ENCODE measurements around the gene EFCAB10.

Gene EFCAB10

GRCh38 chr7:105585850-105586500 is 4.7 kb upstream of the EFCAB10 start:
- ATAC-seq, result no peak
- no peak for TF ChIP-seq TOX (CRISPR knock-in tag; IDR thresholded peaks at IDR 0.05; ENCODE audit: borderline replicate concordance)
- TF ChIP-seq, protein P1, sequence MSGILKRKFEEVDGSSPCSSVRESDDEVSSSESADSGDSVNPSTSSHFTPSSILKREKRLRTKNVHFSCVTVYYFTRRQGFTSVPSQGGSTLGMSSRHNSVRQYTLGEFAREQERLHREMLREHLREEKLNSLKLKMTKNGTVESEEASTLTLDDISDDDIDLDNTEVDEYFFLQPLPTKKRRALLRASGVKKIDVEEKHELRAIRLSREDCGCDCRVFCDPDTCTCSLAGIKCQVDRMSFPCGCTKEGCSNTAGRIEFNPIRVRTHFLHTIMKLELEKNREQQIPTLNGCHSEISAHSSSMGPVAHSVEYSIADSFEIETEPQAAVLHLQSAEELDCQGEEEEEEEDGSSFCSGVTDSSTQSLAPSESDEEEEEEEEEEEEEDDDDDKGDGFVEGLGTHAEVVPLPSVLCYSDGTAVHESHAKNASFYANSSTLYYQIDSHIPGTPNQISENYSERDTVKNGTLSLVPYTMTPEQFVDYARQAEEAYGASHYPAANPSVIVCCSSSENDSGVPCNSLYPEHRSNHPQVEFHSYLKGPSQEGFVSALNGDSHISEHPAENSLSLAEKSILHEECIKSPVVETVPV (CRISPR knock-in tag; IDR thresholded peaks at IDR 0.05), result no peak
- TF ChIP-seq, protein P2, sequence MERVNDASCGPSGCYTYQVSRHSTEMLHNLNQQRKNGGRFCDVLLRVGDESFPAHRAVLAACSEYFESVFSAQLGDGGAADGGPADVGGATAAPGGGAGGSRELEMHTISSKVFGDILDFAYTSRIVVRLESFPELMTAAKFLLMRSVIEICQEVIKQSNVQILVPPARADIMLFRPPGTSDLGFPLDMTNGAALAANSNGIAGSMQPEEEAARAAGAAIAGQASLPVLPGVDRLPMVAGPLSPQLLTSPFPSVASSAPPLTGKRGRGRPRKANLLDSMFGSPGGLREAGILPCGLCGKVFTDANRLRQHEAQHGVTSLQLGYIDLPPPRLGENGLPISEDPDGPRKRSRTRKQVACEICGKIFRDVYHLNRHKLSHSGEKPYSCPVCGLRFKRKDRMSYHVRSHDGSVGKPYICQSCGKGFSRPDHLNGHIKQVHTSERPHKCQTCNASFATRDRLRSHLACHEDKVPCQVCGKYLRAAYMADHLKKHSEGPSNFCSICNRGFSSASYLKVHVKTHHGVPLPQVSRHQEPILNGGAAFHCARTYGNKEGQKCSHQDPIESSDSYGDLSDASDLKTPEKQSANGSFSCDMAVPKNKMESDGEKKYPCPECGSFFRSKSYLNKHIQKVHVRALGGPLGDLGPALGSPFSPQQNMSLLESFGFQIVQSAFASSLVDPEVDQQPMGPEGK (CRISPR knock-in tag; IDR thresholded peaks at IDR 0.05; ENCODE audit: borderline replicate concordance), result no peak
- TF ChIP-seq ZFP3 (CRISPR knock-in tag; IDR thresholded peaks at IDR 0.05), result no peak
- TF ChIP-seq ZC3H10 (CRISPR knock-in tag; IDR thresholded peaks at IDR 0.05), result no peak
- no peak for TF ChIP-seq ZNF565 (CRISPR knock-in tag; conservative IDR thresholded peaks at IDR 0.05; ENCODE audit: low read depth)
- no peak for TF ChIP-seq OSR1 (CRISPR knock-in tag; IDR thresholded peaks at IDR 0.05)
- TF ChIP-seq RARB (CRISPR knock-in tag; IDR thresholded peaks at IDR 0.05), result no peak
- no peak for TF ChIP-seq ZNF8 (CRISPR knock-in tag; IDR thresholded peaks at IDR 0.05)
- no peak for TF ChIP-seq CSDC2 (CRISPR knock-in tag; IDR thresholded peaks at IDR 0.05)
- no peak for TF ChIP-seq PPARA (CRISPR knock-in tag; IDR thresholded peaks at IDR 0.05; ENCODE audit: borderline replicate concordance)
- no peak for TF ChIP-seq ARNTL (CRISPR knock-in tag; IDR thresholded peaks at IDR 0.05; ENCODE audit: borderline replicate concordance, low read depth)
- TF ChIP-seq SNAI2 (CRISPR knock-in tag; IDR thresholded peaks at IDR 0.05), result no peak
- no peak for TF ChIP-seq ZFP30 (CRISPR knock-in tag; IDR thresholded peaks at IDR 0.05)
- TF ChIP-seq TCF4 (CRISPR knock-in tag; IDR thresholded peaks at IDR 0.05; ENCODE audit: borderline replicate concordance), result no peak
- TF ChIP-seq CREB5 (CRISPR knock-in tag; IDR thresholded peaks at IDR 0.05; ENCODE audit: low read depth), result no peak
- TF ChIP-seq ESRRG (CRISPR knock-in tag; IDR thresholded peaks at IDR 0.05), result no peak
- TF ChIP-seq ISL1 (CRISPR knock-in tag; IDR thresholded peaks at IDR 0.05), result no peak
- TF ChIP-seq BACH2 (CRISPR knock-in tag; IDR thresholded peaks at IDR 0.05; ENCODE audit: borderline replicate concordance), result no peak

GRCh38 chr7:105584165-105584564 is 2.9 kb upstream of the EFCAB10 start:
- TF ChIP-seq, protein P3, sequence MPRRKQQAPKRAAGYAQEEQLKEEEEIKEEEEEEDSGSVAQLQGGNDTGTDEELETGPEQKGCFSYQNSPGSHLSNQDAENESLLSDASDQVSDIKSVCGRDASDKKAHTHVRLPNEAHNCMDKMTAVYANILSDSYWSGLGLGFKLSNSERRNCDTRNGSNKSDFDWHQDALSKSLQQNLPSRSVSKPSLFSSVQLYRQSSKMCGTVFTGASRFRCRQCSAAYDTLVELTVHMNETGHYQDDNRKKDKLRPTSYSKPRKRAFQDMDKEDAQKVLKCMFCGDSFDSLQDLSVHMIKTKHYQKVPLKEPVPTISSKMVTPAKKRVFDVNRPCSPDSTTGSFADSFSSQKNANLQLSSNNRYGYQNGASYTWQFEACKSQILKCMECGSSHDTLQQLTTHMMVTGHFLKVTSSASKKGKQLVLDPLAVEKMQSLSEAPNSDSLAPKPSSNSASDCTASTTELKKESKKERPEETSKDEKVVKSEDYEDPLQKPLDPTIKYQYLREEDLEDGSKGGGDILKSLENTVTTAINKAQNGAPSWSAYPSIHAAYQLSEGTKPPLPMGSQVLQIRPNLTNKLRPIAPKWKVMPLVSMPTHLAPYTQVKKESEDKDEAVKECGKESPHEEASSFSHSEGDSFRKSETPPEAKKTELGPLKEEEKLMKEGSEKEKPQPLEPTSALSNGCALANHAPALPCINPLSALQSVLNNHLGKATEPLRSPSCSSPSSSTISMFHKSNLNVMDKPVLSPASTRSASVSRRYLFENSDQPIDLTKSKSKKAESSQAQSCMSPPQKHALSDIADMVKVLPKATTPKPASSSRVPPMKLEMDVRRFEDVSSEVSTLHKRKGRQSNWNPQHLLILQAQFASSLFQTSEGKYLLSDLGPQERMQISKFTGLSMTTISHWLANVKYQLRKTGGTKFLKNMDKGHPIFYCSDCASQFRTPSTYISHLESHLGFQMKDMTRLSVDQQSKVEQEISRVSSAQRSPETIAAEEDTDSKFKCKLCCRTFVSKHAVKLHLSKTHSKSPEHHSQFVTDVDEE (CRISPR knock-in tag; IDR thresholded peaks at IDR 0.05), result no peak
- TF ChIP-seq, protein P1 (CRISPR knock-in tag; IDR thresholded peaks at IDR 0.05), result no peak
- TF ChIP-seq ZFP30 (CRISPR knock-in tag; IDR thresholded peaks at IDR 0.05) (no peak), ZFP3 (CRISPR knock-in tag; IDR thresholded peaks at IDR 0.05) (no peak), POU6F1 (CRISPR knock-in tag; IDR thresholded peaks at IDR 0.05; ENCODE audit: borderline replicate concordance, low read depth) (no peak)
- no peak for ATAC-seq
